ENCODE data around the gene CNN1.
A peak's percentile ranks its signal among the peaks of the same experiment; 100 is the strongest.

GRCh38 chr19:11587302-11587974, 48.8 kb downstream of the CNN1 start:
- TF ChIP-seq, protein P1, sequence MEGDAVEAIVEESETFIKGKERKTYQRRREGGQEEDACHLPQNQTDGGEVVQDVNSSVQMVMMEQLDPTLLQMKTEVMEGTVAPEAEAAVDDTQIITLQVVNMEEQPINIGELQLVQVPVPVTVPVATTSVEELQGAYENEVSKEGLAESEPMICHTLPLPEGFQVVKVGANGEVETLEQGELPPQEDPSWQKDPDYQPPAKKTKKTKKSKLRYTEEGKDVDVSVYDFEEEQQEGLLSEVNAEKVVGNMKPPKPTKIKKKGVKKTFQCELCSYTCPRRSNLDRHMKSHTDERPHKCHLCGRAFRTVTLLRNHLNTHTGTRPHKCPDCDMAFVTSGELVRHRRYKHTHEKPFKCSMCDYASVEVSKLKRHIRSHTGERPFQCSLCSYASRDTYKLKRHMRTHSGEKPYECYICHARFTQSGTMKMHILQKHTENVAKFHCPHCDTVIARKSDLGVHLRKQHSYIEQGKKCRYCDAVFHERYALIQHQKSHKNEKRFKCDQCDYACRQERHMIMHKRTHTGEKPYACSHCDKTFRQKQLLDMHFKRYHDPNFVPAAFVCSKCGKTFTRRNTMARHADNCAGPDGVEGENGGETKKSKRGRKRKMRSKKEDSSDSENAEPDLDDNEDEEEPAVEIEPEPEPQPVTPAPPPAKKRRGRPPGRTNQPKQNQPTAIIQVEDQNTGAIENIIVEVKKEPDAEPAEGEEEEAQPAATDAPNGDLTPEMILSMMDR (IDR thresholded peaks at IDR 0.05) = peak in 1 of 3 donors; percentile 87
- TF ChIP-seq POLR2A (IDR thresholded peaks at IDR 0.05) = no peak
